ENCODE measurements around the gene TIFAB. TPM values are rescaled to one million over a fixed set of nuclear protein-coding genes. Genes with fewer than 3 reads are reported as not detected.

Gene TIFAB
- total RNA-seq, 1 experiment from 2014 or later = not detected

DNA sequence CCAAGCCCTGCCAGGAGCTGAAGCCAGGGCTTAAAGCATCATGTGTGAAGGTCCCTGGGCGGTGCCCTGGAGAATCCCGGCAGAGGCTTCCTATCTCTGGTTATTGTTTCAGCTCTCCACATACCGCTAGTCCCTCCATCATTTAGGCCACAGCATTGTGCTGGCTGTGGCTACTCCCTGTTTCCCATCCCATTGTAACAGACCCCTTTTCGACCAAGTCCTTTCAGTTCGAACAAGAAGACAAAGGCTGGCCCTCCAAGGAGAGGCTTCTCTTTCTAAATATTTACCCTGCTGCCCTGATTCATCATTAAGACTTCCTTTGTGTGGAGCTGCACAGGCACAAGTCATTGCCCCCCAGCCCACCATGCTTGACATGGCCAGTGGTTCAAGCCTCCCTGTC lies 42.0 kb upstream of the TIFAB start:
- DNase-seq = no peak
- Histone ChIP-seq H3K36me3 (ENCODE audit: low read depth, low read length) (no peaks in the 10 kb centered on the region), H3K4me3 (ENCODE audit: low read length) (no peak overlapping the region), H3K9ac (ENCODE audit: low read length) (peak overlapping the region; percentile 36; the same call in 1 of the 2 replicates), H3K4me1 (ENCODE audit: insufficient read depth, low read length) (peaks cover 57% of the 10 kb centered on the region), H2AFZ (ENCODE audit: low read length) (no peak overlapping the region), H3K4me2 (ENCODE audit: low read length) (peak overlapping the region; percentile 63), H3K27ac (ENCODE audit: low read length) (peak overlapping the region; percentile 87), H4K20me1 (ENCODE audit: low read length) (no peaks in the 10 kb centered on the region), H3F3A (ENCODE audit: low read length, unreplicated experiment) (no peaks in the 10 kb centered on the region), H3K79me2 (ENCODE audit: low read length) (no peaks in the 10 kb centered on the region), H3K9me2 (replicated peaks; ENCODE audit: low read length) (no peaks in the 10 kb centered on the region), H3K27me3 (ENCODE audit: low read length) (no peaks in the 10 kb centered on the region), H3K9me3 (ENCODE audit: low read length) (no peaks in the 10 kb centered on the region)
- no TSS peak for BruUV-seq (replicated peaks)
- no peak for ATAC-seq
- CTCF ChIA-PET = no interaction called here
- intact Hi-C loops (cut with micrococcal nuclease) = no loop called here
- TF ChIP-seq EZH2phosphoT487 (IDR thresholded peaks at IDR 0.05; ENCODE audit: borderline replicate concordance, low read length) = no peak
- TF ChIP-seq, protein P1, sequence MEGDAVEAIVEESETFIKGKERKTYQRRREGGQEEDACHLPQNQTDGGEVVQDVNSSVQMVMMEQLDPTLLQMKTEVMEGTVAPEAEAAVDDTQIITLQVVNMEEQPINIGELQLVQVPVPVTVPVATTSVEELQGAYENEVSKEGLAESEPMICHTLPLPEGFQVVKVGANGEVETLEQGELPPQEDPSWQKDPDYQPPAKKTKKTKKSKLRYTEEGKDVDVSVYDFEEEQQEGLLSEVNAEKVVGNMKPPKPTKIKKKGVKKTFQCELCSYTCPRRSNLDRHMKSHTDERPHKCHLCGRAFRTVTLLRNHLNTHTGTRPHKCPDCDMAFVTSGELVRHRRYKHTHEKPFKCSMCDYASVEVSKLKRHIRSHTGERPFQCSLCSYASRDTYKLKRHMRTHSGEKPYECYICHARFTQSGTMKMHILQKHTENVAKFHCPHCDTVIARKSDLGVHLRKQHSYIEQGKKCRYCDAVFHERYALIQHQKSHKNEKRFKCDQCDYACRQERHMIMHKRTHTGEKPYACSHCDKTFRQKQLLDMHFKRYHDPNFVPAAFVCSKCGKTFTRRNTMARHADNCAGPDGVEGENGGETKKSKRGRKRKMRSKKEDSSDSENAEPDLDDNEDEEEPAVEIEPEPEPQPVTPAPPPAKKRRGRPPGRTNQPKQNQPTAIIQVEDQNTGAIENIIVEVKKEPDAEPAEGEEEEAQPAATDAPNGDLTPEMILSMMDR (conservative IDR thresholded peaks at IDR 0.05; ENCODE audit: low read depth, low read length) = no peak
- POLR2A ChIA-PET (ENCODE audit: unreplicated experiment) = no interaction called here

DNA sequence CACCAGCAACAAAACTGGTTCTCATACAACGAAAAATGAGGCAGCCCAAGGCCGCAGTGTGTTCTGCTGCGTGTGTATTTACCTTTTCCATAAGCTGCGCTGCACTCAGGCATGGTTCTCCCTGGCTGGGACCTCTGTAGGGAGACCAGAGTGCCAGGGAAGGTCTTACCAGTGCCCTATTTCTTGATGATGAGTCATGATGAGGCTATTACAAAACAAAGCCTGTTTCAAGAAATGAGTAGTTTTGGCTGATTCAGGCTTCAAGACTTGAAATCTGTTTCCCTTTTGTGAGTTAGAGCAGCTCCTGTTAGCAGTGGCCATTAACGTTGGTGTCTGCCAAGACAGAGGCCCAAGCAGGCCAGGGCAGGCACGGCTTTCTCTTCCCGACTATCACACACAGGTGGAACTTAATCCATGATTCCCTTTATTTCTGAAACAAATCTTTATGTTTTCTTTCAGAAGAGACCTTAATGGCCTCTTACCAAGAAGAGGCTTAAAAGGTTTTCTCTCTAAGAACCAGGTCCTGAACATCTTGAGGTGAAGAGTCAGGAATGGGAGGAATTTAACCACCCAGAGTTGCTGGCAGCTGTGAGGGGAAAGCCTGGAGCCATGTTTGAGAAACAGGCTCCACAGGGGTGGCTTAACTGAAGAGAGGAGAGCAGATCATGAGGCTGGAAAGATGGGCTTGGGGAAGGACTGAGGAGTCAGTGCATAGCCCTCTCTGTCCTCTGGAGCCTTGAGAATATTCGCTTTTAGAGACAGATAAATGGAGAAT lies 41.4 kb upstream of the TIFAB start:
- no peaks in the 10 kb centered on the region for H4K20me1 ChIP-seq (ENCODE audit: low read length)
- DNase-seq (peak; percentile 86), ATAC-seq (peak; percentile 71)
- H3K27ac ChIP-seq (ENCODE audit: low read length) = peak overlapping the region; percentile 87
- H3K4me2 ChIP-seq (ENCODE audit: low read length) = peak overlapping the region; percentile 63
- H3K79me2 ChIP-seq (ENCODE audit: low read length) = no peaks in the 10 kb centered on the region
- H3K4me3 ChIP-seq (ENCODE audit: low read length) = no peak overlapping the region
- peak overlapping the region; percentile 71 for H2AFZ ChIP-seq (ENCODE audit: low read length)
- peak overlapping the region; percentile 36; the same call in 1 of the 2 replicates for H3K9ac ChIP-seq (ENCODE audit: low read length)
- no TSS peak for BruUV-seq (replicated peaks)
- TF ChIP-seq EZH2 (IDR thresholded peaks at IDR 0.05; ENCODE audit: low read length, unreplicated experiment) (no peak), EZH2phosphoT487 (IDR thresholded peaks at IDR 0.05; ENCODE audit: borderline replicate concordance, low read length) (no peak)
- TF ChIP-seq, protein P1 (conservative IDR thresholded peaks at IDR 0.05; ENCODE audit: low read depth, low read length) = no peak
- intact Hi-C loops (cut with micrococcal nuclease) = no loop called here
- POLR2A ChIA-PET (ENCODE audit: unreplicated experiment) = no interaction called here
- H3K36me3 ChIP-seq (ENCODE audit: low read depth, low read length) = no peaks in the 10 kb centered on the region
- no peaks in the 10 kb centered on the region for H3F3A ChIP-seq (ENCODE audit: low read length, unreplicated experiment)
- H3K27me3 ChIP-seq (ENCODE audit: low read length) = no peaks in the 10 kb centered on the region
- H3K9me3 ChIP-seq (ENCODE audit: low read length) = no peaks in the 10 kb centered on the region
- no peaks in the 10 kb centered on the region for H3K9me2 ChIP-seq (replicated peaks; ENCODE audit: low read length)
- CTCF ChIA-PET = no interaction called here
- H3K4me1 ChIP-seq (ENCODE audit: insufficient read depth, low read length) = peaks cover 53% of the 10 kb centered on the region

DNA sequence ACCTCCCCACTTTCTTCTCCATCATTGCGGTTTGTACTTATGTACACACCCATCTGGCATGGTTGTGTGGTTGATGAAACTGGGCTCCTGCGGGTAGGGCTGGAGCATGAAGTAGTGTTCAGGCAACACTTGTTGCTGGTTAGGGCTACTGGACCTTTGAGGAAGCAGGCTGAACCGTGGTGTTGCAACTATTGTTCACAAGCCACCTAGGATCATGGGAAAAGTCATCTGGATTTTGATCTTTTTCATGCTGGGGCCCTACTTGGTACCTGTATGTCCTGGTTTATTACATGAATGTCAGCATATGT lies 40.1 kb upstream of the TIFAB start:
- no TSS peak for BruUV-seq (replicated peaks)
- Histone ChIP-seq H3K27me3 (ENCODE audit: low read length) (no peaks in the 10 kb centered on the region), H2AFZ (ENCODE audit: low read length) (no peak overlapping the region), H3K36me3 (ENCODE audit: low read depth, low read length) (no peaks in the 10 kb centered on the region), H3K4me1 (ENCODE audit: insufficient read depth, low read length) (peaks cover 47% of the 10 kb centered on the region), H3F3A (ENCODE audit: low read length, unreplicated experiment) (no peaks in the 10 kb centered on the region), H3K79me2 (ENCODE audit: low read length) (no peaks in the 10 kb centered on the region), H3K27ac (ENCODE audit: low read length) (peak overlapping the region; percentile 87), H3K9ac (ENCODE audit: low read length) (no peak overlapping the region), H3K9me3 (ENCODE audit: low read length) (no peaks in the 10 kb centered on the region), H4K20me1 (ENCODE audit: low read length) (no peaks in the 10 kb centered on the region), H3K4me2 (ENCODE audit: low read length) (peak overlapping the region; percentile 63), H3K4me3 (ENCODE audit: low read length) (no peak overlapping the region), H3K9me2 (replicated peaks; ENCODE audit: low read length) (no peaks in the 10 kb centered on the region)
- ChIA-PET CTCF (no interaction called here), POLR2A (ENCODE audit: unreplicated experiment) (no interaction called here)
- DNase-seq (peak; percentile 73), ATAC-seq (peak; percentile 16)
- intact Hi-C loops (cut with micrococcal nuclease) = no loop called here
- TF ChIP-seq, protein P1 (conservative IDR thresholded peaks at IDR 0.05; ENCODE audit: low read depth, low read length) = no peak
- no peak for TF ChIP-seq EZH2phosphoT487 (IDR thresholded peaks at IDR 0.05; ENCODE audit: borderline replicate concordance, low read length)
- TF ChIP-seq EZH2 (IDR thresholded peaks at IDR 0.05; ENCODE audit: low read length, unreplicated experiment) = no peak
